ENCODE results near the gene SLC41A2.
A peak's percentile ranks its signal among the peaks of the same experiment; 100 is the strongest.
"Not testable (repeated sequence)": the region's sequence is repeated elsewhere in the genome, so short reads cannot be mapped to it uniquely, and the experiment has no call there.

SLC41A2 gene, protein sequence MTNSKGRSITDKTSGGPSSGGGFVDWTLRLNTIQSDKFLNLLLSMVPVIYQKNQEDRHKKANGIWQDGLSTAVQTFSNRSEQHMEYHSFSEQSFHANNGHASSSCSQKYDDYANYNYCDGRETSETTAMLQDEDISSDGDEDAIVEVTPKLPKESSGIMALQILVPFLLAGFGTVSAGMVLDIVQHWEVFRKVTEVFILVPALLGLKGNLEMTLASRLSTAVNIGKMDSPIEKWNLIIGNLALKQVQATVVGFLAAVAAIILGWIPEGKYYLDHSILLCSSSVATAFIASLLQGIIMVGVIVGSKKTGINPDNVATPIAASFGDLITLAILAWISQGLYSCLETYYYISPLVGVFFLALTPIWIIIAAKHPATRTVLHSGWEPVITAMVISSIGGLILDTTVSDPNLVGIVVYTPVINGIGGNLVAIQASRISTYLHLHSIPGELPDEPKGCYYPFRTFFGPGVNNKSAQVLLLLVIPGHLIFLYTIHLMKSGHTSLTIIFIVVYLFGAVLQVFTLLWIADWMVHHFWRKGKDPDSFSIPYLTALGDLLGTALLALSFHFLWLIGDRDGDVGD

DNA sequence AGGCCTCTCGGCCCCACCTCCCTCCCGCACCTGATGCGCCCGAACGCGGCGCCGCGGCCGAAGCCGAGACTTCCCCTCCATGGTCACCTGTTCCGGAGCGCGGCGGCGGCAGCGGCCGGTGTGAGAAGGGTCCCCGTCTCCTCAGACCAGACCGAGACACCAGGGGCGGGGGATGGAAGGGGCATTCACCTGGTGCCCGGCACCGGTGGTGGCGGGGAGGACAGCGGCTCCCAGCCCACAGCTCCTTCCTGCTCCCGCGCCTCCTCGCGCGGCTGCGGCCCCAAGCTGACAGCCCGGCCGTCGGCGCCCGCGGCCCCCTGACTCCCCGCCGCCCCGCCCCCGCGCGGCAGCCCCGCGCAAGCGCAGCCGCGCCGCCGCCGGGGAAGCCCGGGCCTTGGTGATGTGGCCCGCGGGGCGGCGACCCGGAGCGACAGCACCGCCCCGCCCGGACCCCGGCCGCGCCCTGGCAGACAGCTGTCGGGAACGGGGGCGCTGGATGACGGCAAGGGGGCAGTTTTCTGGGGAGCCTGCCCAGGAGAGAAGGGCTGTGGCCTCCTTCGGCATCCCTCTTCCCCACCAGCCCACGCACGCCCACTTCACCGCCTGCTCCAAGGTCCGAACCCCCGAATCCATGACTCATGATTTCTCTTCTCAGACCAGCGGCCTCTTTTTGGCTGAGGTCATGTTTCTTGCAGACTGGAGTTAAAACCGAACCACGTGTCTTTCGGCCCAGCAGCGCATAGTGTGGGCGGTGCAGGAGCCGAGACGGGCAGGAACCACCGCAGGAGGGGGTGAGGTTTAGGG is at the start of gene SLC41A2:
TSS of gene SLC41A2 (minus strand) at position 290 of the 804 bp plus-strand sequence. CDS start 29,763 bp downstream, outside the sequence.
- peak; percentile 86 for DNase-seq (ENCODE audit: low spot score)

DNA sequence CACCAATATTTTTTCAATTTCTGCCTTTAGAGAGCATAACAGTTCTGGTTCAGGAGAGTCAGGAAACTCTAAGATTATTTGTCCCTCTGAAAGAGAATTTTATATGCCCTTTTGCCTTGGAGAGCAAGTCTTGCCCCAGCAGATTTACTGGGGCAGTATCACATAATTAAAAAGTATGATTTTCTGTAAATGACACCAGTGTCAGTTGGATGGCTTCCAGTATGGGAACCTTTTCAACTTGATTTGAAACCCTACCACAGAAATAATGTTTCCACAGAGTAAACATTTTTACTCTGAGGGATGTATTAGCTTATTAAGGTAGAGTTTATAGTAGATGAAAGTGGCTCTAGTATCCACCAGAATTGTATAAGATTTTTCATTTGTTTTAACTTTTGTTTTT is 43.4 kb upstream of the SLC41A2 start:
- DNase-seq (ENCODE audit: low spot score) = no peak

DNA sequence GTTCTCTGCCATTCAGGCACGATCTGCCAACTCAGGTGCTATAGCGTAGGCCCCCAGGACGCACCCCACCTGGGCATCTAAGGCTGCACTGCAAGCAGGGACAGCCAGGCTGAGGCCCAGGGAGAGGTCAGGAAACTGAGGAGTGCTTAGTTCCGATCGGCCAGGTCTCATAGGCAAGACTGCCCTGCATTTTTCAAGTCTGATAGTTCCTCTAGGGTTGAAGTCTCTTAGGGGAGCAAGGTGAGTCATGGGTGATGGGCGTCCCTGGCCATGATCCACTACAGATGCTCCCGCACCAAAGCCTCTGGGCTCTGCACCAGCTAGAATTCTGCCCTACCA is 41.2 kb upstream of the SLC41A2 start:
- no peak for DNase-seq (ENCODE audit: low spot score)

DNA sequence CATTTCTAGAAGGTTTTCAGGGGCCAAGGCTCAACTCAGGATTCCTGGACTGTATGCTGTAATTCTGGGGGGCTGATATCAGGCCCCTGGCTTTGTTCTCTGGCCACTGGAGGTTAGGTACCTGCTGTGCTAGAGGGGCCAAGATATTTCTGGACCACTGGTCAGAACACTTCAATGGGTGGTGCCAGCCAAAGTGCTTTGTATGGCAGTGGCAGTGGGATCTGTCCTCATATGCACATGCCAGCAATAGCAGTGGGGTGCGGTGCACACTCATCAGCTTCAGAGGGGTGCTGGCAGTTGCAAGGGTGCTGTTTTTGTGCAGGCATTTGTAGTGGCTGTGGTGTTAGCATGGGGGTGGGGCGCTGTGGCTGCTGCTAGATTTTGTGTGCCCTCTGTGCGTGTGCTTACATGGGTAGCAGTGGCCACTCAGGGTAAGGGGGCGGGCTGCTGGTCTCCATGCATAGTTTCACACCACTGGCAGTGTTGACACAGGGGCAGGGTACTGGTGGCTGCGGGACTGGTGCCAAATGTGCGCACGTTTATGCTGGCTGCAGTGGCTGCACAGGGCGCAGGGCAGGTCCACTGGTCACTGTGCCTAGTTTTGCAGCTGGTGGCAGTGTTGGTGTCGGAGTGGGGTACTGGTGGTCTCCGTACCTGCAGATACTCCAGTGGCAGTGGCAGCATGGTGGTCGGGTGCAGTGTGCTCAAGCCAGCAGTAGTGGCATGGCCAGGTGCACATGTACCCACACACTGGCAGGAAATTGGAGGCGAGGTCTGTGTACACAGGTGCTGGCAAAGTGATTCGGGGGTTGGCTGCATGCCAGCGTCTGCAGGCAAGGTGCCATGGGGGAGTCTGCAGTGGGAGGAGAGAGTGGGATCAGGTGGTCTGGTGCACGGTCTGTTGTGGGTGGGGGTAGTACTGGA is 40.6 kb upstream of the SLC41A2 start:
- DNase-seq (ENCODE audit: low spot score) = no peak

DNA sequence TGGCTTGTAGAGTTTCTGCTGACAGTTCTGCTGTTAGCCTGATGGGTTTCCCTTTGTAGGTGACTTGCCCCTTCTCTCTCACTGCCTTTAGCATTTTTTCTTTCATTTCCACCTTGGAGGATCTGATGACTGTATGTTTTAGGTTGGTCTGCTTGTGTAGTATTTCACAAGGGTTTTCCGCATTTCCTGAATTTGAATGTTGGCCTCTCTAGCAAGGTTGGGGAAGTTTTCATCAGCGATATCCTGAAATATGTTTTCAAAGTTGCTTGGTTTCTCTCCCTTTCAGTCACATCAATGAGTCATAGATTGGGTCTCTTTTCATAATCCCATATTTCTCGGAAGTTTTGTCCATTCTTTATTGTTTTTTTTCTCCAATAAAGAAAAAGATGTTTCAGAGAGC is 39.5 kb upstream of the SLC41A2 start:
- no peak for DNase-seq (ENCODE audit: low spot score)

DNA sequence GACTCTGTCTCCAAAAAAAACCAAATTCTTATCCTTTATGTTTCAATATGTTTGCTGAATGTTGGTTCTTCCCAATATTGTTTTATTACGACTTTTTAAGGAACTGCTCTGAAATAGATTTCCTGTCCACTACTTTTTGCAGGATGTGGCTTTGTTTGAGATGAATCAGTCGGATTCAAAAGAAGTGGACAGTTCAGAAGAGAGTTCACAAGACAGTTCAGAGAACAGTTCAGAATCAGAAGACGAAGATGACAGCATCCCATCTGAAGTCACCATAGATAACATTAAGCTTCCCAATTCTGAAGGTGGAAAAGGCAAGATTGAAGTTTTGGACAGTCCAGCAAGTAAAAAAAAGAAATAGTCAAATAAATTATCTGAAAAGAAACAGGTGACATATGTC is 36.2 kb upstream of the SLC41A2 start:
- no peak for DNase-seq (ENCODE audit: low spot score)

DNA sequence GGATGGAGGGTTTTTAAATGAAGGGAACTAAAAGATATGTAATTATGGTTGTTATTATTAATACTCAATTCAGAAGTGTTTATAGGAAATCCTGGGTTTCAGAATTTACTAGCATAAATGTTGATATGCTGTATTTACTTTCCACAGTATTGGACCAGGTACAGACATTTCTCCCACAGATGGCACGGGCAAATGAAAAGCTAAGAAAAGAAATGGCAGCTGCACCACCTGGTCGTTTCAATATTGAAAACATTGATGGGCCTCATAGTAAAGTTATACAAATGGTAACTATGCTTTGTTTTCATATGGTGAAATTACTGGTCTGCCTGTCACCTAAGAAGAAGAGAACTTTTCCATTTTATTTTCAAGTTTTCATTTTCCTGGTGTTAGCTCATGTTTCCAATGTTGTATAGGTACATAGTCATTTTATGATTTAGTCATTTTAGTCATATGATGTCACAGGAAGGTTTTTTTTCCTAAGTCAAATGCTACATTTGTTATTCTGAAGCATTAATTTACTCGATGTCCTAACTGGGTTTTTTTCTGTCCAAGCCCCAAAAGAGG is 33.6 kb upstream of the SLC41A2 start:
- DNase-seq (ENCODE audit: low spot score) = no peak

DNA sequence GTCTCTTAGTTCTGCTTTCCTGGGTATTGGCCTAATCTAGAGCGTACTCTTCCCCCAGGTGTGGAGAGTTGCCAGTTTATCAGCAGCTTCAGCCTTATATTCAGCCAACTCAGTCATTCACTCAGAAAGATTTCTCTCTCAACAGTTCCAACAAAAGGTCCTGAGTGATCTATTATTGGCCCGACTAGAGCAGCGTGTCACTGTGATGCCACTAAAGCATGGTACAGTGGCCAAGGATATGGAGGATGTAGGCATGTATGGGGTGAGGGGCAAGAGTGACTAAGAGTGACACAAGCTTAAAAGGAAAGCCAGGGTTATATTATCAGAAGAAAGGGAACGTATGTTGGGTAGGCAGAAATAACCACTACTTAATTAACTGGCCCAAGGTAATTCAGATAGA is 32.9 kb upstream of the SLC41A2 start:
- no peak for DNase-seq (ENCODE audit: low spot score)

DNA sequence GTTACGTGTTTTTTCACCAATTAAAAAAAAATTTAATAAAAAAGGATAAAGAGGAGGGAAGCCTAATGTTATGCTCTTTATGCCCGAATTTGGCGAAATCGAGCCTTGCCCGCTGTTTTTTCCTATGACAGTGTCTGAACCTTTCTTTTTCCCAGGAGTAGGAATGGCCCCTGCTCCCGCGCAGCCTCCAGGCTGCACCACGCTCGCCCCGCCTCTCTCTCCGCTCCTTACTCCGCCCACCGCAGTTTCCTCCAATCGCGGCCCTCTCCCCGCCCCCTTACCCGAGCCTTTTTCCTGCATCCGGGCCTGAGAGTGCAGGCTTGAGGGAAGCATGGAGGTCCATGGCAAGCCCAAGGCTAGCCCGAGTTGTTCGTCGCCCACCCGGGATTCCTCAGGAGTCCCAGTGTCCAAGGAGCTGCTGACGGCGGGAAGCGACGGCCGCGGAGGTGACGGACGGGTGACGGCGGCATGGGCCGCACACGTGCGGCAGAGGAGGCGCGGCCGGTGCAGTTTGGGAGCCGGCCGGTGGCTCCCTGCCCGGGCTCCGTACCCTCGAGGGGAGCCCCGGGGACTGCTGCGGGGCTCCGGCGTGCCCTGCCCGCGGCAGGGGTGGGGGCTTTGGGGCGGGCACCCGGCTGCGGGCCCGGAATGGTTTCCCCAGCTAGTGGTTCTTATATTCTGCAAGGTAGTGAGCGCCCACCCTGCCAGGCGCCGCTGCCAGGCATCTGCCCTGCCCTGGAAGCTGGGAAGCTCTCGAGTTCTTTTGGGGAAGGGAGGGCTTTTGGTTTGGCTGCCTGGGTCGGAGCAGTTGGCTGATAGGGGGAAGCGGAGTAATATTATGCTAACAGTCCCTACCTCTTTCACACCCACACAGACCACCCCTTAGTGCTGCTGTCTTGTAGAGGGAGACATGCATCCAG is 28.2 kb upstream of the SLC41A2 start, which contains the start of gene NOPCHAP1:
TSS of gene NOPCHAP1 (plus strand) at position 295 of the 920 bp plus-strand sequence. CDS start at position 332, 37 bp downstream.
- DNase-seq (ENCODE audit: low spot score) = peak; percentile 89

DNA sequence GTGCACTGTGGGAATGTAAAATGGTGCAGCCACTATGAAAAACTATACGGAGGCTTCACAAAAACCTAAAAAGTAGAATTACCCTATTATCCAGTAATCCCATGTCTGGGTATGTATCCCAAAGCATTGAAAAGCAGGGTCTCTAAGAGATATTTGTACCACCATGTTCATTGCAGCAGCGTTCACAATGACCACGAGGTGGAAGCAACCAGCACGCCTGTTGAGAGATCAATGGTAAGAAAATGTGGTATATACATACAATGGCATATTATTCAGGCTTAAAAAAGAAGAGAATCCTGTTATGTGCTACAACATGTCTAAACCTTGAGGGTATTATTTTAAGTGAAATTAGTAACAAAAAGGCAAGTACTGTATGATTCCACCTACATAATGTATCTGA is 27.1 kb upstream of the SLC41A2 start:
- DNase-seq (ENCODE audit: low spot score) = no peak

DNA sequence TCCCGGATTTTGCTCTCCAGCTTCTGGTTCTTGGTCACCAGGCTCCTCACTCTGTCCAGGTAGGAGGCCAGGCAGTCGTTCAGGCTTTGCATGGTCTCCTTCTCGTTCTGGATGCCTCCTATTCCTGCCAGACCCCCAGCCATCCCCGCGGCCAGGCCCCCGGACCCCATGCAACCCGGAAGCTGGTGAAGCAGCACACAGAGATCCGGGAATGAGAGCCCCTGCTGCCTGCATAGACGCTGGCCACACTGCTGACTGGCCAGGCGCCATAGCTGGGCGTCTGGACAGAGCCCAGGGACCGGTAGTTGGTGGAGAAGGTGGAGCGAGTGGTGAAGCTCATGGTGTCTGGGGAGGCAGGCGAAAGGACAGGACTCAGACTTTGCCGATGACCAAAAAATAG is 19.6 kb upstream of the SLC41A2 start:
- not testable (repeated sequence) for DNase-seq (ENCODE audit: low spot score)

DNA sequence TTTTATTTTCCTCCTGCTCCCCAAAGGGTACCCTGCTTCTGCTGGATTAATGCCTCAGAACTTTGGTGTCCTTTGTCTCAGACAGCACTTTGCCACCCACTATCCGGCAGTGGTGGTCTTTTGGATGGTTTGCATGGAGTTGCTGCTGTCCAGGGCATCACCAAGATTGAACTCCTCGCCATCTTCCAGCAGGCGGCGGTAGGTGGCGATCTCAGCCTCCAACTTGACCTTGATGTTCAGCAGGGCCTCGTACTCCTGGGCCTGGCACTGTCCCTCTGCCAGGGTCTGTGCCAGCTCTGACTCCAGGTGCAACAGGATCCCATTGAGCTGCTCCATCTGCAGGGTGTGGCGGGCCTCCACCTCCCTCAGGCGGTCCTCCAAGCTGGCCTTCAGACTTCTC is 18.6 kb upstream of the SLC41A2 start:
- DNase-seq (ENCODE audit: low spot score) = no peak

DNA sequence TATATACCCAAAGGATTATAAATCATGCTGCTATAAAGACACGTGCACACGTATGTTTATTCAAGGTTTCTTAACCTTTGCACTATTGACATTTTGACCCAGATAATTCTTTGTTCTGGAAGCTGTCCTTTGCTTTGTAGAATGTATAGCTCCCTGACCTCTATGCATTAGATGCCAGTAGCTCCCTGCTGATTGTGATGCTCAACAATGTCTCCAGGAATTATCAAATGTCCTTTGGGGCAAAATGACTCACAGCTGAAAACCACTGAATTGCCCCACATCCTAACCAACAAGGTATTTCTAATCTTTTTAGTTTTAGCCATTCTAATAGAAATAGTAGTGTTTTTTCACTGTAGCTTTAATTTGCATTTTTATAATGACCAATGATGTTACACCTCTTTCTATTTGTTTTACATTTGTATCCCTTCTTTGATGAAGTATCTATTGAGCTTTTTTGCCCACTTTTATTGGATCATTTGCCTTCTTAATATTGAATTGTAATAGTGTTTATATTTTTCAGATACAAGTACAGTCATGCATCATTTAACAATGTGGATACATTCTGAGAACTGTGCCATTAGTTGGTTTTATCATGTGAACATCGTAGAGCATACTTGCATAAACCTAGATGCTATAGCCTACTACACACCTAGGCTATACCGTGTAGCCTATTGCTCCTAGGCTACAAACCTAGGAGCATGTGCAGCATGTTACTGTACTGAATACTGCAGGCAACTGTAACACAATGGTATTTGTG is 17.7 kb upstream of the SLC41A2 start:
- no peak for DNase-seq (ENCODE audit: low spot score)

DNA sequence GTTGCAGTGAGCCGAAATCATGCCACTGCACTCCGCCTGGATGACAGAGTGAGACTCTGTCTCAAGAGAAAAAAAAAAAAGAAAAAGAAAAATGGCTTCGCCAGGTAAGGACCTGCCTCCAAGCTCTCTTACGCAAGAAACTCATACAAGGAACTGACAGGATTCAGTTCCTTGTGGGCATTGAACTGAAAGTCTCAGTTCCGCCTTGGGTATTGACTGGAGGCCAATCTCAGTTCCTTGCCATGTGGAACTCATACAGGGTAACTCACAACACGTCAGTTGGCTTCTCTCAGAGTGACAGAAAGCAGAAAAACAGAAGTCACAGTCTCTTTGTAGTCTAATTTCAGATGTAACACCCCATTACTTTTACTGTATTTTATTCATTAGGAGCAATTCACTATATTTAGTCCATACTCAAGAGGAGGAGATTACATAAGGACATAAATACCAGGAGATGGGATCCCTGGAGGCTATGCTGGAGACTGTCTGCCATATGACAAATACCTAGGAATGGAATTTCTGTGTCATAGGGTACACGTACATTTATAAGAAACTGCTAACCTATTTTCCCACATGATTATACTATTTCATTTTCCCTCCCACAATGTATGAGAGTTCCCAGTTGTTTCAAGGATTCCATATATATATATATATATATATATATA is 16.7 kb upstream of the SLC41A2 start:
- no peak for DNase-seq (ENCODE audit: low spot score)

DNA sequence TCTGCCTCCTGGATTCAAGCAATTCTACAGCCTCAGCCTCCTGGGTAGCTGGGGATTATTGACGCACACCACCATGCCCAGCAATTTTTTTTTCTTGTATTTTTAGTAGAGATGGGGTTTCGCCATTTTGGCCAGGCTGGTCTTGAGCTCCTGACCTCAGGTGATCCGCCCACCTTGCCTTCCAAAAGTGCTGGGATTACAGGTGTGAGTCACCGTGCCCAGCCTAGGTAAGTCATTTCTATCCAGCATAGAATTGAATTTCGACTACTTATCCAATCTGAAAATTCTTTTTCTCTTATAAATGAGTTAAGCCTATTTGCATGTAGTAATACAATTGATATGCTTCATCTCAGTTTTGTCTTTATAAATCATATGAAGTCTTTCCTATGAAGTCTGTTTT is 15.2 kb upstream of the SLC41A2 start:
- DNase-seq (ENCODE audit: low spot score) = no peak

DNA sequence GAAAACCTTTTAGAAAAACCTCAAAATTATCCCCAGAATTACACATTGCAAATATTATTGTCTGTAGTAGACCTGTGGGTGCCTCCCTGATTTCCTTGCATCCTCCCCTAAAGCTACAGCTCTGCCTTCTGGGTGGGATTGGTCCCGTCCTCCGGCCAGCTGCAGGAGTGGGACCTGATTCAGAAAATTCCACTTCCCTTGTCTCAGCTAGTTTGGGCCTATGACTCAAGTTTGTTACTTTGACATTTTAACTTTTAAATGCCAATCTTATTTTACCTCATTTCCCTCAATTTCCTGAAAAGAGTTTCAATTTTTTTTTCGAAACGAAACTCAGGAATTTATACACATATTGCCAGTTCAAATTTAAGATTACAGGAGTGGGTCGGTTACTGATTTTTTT is 13.2 kb upstream of the SLC41A2 start:
- no peak for DNase-seq (ENCODE audit: low spot score)

DNA sequence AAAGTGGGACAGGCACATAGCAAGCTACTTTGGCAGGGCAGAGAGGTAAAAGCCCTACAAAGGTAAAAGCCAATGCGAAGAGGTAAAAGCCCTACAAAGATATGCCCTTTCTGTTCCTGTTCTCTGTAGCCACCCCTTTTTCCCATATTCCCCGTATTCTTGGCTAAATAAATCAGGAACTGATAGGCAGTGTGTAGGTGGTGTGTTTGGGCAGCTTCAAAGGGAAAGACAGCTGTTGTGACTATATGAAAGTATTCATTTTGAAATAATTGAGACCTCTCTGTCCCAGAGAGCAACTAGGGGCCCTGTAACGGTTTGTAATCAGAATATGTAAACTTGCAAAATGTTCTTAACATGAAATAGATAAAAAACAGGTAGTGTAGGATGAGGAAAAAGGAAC is 11.3 kb upstream of the SLC41A2 start:
- no peak for DNase-seq (ENCODE audit: low spot score)

DNA sequence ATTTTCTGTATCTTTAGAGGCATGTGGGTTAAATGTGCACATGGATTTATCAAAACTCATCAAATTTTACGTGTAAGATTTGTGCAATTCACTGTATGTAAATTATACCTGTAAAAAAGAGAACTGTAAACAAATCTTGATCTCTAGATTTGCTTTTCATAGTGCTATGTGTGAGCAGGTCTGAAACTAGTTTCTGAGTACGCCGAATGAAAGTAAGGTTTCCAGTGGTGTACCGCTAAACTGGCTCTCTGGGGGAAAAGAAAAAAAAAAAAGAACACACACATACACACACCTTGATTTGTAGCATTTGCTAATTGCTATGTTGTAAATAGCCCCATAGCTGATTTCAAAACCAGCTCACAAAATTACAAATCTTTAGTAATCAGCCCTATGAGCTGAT is 8.6 kb upstream of the SLC41A2 start:
- DNase-seq (ENCODE audit: low spot score) = no peak

DNA sequence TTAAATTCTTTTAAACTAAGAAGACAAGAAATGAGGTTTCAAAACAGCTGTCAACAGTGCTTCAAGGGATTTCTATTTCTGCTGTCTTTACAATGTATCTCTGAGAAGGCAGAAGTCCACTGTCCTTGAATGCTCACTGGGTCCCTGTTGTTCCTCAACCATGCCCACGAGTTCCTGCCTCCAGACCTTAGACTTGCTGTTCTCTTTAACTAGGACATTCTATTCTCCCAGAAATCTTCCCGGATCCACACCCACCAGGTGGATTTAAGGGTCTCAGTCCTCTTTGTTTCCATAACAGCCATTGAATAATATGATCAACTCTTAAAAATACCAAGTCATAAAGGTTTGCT is 6.7 kb upstream of the SLC41A2 start:
- no peak for DNase-seq (ENCODE audit: low spot score)

Data from activated CD4-positive, alpha-beta T cell treated with anti-CD3 and anti-CD28 coated beads, Interleukin-2, Interleukin-4, amounts not matched to agents 100 ng/mL and 50 ng/mL, durations not matched to agents 16 hours and 8 hours (primary cell).